GM10847 (cell line): Measurements from ENCODE around the gene MT1B.

Experiments used
- POLR2A ChIP-seq: IDR thresholded peaks from 2 replicates; pipeline ENCODE4 v1.6.1; 2011; ENCODE audit not compliant: insufficient read length; ENCODE audit errors: extremely low read depth

The MT1B gene

DNA sequence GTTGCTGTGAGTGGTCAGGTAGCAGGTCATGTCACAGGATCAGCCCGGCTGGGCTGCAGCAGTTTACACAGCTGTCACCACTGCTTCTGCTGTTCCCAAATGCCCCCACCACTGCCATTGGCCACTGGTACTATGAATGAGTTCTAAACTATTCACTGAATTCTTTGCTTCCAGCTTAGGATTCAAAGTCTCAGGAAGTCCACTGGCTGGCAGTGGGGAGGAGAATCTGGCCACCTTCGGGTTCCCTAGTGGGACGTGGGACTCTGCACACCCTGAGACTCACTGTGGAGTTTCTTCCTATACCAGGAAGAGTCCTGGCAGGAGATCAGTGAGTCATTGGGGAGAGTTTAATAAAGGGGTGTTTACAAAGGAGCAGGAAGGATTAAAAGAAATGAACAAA, 37.5 kb downstream of the MT1B start:
- no peak for TF ChIP-seq POLR2A

DNA sequence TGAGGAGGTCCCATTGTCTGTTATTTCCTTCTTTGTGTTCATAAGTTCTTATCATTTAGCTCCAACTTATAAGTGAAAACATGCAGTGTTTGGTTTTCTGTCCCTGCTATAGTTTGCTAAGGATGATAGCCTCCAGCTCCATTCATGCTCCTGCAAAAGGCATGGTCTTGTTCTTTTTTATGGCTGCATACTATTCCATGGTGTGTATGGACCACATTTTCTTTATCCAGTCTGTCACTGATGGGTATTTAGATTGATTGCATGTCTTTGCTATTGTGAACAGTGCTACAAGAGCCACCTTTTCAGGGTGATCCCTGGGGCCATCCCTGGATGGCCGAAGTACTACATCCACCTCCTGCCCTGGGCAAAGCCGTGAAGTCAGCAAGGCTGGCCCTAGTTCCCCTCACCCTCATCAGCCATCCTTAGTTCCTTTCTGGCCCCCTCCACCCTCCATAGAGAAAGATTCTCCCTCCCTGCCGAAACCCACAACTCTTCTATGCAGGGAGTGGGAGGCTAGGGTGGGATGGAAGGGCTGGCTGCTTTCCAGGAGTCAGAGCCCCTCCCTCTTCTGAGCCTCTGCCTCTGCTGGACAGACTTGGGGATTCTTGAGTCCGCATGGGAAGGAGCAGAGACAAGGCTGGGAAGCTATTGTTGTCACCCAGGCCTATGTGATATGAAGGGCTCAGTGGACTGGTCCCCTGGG, 38.9 kb downstream of the MT1B start:
- no peak for TF ChIP-seq POLR2A

DNA sequence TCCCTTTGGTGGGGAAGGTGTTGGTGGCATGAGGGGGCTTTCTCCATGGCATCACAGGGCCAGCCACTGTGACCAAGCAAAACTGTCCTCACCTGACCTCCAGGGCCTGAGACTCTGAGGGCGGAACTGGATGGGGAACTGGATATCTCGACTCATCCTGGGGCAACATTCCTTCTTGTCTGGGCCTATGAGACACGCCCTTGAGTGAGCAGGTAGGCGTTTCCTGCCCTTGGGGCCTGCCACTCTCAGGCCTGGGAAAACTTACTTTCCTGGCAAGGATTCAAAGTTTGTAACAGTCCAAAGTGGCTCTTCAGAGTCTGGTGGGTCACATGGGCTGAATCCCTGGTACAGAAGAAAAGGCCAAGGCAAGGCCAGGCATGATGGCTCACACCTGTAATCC, 40.2 kb downstream of the MT1B start:
- no peak for TF ChIP-seq POLR2A

DNA sequence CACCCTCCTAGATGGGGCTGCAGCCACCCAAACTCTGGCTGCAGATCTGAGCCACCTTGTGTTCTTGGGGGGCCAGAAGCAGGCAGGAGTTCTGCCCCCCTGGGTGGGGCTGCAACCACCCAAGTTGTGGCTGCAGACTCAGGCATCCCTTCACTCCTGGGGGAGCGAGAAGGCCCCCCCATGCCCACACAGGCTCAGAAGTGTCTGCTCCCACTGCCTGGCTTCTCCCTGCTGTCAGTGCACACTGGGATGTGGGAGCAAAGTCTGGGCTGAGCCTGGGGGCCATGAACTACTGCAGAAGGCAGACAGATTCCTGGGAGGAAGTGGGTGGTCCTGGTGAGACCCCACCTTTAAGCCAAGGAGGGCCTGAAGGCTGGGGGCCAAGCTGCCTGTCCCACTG, 43.6 kb downstream of the MT1B start:
- TF ChIP-seq POLR2A, result no peak

DNA sequence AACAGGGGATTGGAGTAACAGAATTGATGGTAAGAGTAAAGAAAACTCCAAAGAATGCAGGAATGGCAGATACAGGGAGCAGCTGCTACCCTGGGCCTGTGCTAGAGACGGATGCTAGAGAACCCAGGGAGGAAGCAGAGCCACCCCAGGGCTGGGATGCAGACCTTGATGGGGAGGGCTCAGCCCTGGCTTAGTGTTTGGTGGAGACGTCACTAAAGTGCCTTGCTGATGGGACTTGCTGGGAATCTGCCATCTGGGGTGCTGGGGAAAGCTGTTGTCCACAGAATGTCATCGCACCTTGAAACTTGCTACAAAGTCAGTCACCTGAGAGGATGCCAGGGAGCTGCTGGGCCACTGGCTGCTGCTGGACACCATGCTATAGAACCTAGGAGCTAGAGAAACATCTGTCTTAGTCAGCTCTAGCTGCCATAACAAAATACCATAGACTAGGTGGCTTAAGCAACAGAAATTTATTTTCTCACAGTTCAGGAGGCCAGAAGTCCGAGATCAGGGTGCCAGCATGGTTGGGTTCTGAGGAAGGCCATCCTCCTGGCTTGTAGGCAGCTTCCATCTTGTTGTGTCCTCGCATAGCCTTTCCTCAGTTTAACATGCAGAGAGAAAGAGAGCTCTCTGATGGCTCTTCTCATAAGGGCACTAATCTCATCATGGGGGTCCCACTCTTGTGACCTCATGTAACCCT, 45.9 kb downstream of the MT1B start:
- no peak for TF ChIP-seq POLR2A

DNA sequence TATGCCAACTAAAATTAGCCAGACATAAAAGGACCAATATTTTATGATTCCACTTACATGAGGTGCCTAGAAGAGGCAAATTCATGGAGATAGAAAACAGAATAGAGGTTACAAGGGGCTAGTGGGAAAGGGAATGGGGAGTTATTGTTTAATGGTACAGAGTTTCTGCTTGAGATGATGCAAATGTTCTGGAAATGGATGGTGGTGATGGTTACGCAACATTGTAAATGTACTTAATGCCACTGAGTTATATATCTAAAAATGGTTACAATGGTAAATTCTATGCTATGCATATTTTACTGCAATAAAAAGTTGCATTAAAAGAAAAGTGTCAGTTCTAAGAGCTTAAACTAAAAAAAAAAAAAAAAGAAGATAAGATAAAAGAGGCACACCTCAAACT, 48.5 kb downstream of the MT1B start:
- no peak for TF ChIP-seq POLR2A

DNA sequence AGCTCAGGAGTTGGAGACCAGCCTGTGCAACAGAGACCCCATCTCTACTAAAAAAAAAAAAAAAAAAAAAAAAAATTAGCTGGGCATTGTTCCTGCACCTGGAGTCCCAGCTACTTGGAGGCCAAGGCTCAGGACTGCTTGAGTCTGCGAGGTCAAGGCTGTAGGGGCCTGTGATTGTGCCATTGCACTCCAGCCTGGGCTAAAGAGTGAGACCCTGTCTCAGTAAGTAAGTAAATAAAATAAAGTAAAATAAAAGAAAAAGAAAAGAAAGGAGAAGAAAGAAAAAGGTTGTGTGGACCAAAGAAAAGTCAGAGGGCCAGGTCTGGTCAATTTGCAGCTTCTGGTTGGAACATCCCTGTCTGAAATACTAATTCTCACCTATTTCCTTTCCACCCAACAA, 48.9 kb downstream of the MT1B start:
- TF ChIP-seq POLR2A, result no peak

DNA sequence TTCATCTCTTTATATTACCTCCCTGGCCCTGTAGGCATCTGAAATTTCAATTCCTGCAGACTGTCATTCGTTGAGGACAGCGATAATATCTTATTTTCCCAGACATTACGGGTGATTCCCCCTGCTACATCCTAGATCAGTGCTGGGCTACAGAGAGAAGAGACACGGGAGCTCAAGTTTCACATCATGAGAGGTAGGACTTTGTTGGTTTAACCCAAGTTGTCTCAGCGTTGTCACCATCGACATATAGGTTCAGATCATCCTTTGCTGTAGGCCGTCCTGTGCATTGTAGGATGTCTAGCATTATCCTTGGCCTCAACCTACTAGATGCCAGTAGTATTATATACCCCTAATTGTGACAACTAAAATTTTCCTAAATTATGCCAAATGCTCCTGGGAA, 49.8 kb downstream of the MT1B start:
- no peak for TF ChIP-seq POLR2A
